Astrocyte (in vitro differentiated cells and primary cell): ENCODE data around the gene BAZ1A. TPM values are rescaled to one million over a fixed set of nuclear protein-coding genes. Genes with fewer than 3 reads are reported as not detected.

Source experiments
- DNase-seq: peaks from one replicate; pipeline ENCODE4 v3.0.0-alpha.2; 2010; ENCODE audit warnings: low read depth
- FAIRE-seq: peaks from 2 replicates; lab custom pipeline; 2011; peaks lifted over from hg19 to GRCh38; lab: Jason Lieb, UNC
- H2AFZ ChIP-seq: 2 replicates; pipeline ENCODE4 v1.6.0; 2012; ENCODE audit warnings: low read depth, low read length, inconsistent platforms
- H3K27ac ChIP-seq: 2 replicates; pipeline ENCODE4 v1.5.1; 2011; ENCODE audit warnings: low read depth, low read length, inconsistent platforms
- H3K27me3 ChIP-seq: 2 replicates; pipeline ENCODE4 v1.6.0; 2011; ENCODE audit warnings: low read length, inconsistent platforms; ENCODE audit not compliant: insufficient read depth
- H3K36me3 ChIP-seq: 2 replicates; pipeline ENCODE4 v1.5.1; 2011; ENCODE audit warnings: low read length, inconsistent platforms; ENCODE audit not compliant: insufficient read depth
- H3K4me1 ChIP-seq: 2 replicates; pipeline ENCODE4 v1.5.1; 2011; ENCODE audit warnings: low read length, inconsistent platforms; ENCODE audit not compliant: insufficient read depth
- H3K4me2 ChIP-seq: 2 replicates; pipeline ENCODE4 v1.6.0; 2012; ENCODE audit warnings: low read length, inconsistent platforms
- H3K4me3 ChIP-seq: 2 replicates; pipeline ENCODE4 v1.5.1; 2011; ENCODE audit warnings: low read depth, mild to moderate bottlenecking, low read length, inconsistent platforms; ENCODE audit not compliant: insufficient read depth
- H3K79me2 ChIP-seq: 2 replicates; pipeline ENCODE4 v1.6.0; 2012; ENCODE audit warnings: mild to moderate bottlenecking, low read length, inconsistent platforms; ENCODE audit not compliant: insufficient read depth
- H3K9ac ChIP-seq: 2 replicates; pipeline ENCODE4 v1.6.0; 2012; ENCODE audit warnings: mild to moderate bottlenecking, low read length, inconsistent platforms
- H3K9me3 ChIP-seq: 2 replicates; pipeline ENCODE4 v1.5.1; 2012; ENCODE audit warnings: low read depth, mild to moderate bottlenecking, low read length, inconsistent platforms; ENCODE audit not compliant: insufficient read depth
- H4K20me1 ChIP-seq: 2 replicates; pipeline ENCODE4 v1.6.0; 2012; ENCODE audit warnings: low read length, inconsistent platforms; ENCODE audit not compliant: insufficient read depth
- H3K27ac Mint-ChIP-seq: one replicate; pipeline ENCODE4 v1.8.0; 2021; ENCODE audit warnings: mild to moderate bottlenecking, mixed read lengths; ENCODE audit not compliant: unreplicated experiment
- H3K27me3 Mint-ChIP-seq: one replicate; pipeline ENCODE4 v1.8.0; 2021; ENCODE audit warnings: low read depth, mixed read lengths; ENCODE audit not compliant: unreplicated experiment
- H3K36me3 Mint-ChIP-seq: one replicate; pipeline ENCODE4 v1.8.0; 2021; ENCODE audit warnings: low read depth, mixed read lengths; ENCODE audit not compliant: unreplicated experiment
- H3K4me1 Mint-ChIP-seq: one replicate; pipeline ENCODE4 v1.8.0; 2021; ENCODE audit warnings: low read depth, mixed read lengths; ENCODE audit not compliant: unreplicated experiment
- H3K4me3 Mint-ChIP-seq: one replicate; pipeline ENCODE4 v1.8.0; 2021; ENCODE audit warnings: mild to moderate bottlenecking, moderate library complexity, mixed read lengths; ENCODE audit not compliant: unreplicated experiment
- H3K9me3 Mint-ChIP-seq: one replicate; pipeline ENCODE4 v1.8.0; 2021; ENCODE audit warnings: mild to moderate bottlenecking, mixed read lengths; ENCODE audit not compliant: unreplicated experiment
- CTCF ChIP-seq: IDR thresholded peaks from 2 replicates; pipeline ENCODE4 v1.5.1; 2011; ENCODE audit warnings: low read depth, mild to moderate bottlenecking, inconsistent platforms, low read length, moderate library complexity; ENCODE audit not compliant: insufficient read depth
- EZH2 ChIP-seq: IDR thresholded peaks from 2 replicates; pipeline ENCODE4 v1.6.1; 2012; ENCODE audit warnings: mild to moderate bottlenecking, low read length, inconsistent platforms; ENCODE audit not compliant: insufficient read depth
- total RNA-seq: library from RNA; stranded (reverse); gene quantifications from 2 replicates; pipeline ENCODE4 v1.2.1, GENCODE V29; 2021

The BAZ1A gene
- total RNA-seq, 1 donor from 2014 or later: 36.9 TPM

- H2AFZ ChIP-seq: no peak overlapping the region
- peaks cover 6% of the 10 kb centered on the region for H3K4me1 ChIP-seq
- H3K9ac ChIP-seq: no peak overlapping the region
- no peaks in the 10 kb centered on the region for H3K27me3 ChIP-seq
- H3K27ac ChIP-seq: no peak overlapping the region
- TF ChIP-seq EZH2: no peak
- no peak for TF ChIP-seq CTCF
- no peaks in the 10 kb centered on the region for H3K27me3 Mint-ChIP-seq
- H3K9me3 ChIP-seq: no peaks in the 10 kb centered on the region
- H4K20me1 ChIP-seq: no peaks in the 10 kb centered on the region
- H3K36me3 Mint-ChIP-seq: no peaks in the 10 kb centered on the region
- no peak overlapping the region for H3K4me3 Mint-ChIP-seq
- peaks cover 5% of the 10 kb centered on the region for H3K4me1 Mint-ChIP-seq
- H3K4me3 ChIP-seq: no peak overlapping the region
- H3K36me3 ChIP-seq: no peaks in the 10 kb centered on the region
- H3K27ac Mint-ChIP-seq: no peak overlapping the region
- peak; percentile 77 for DNase-seq
- no peaks in the 10 kb centered on the region for H3K9me3 Mint-ChIP-seq
- no peak for FAIRE-seq
- no peaks in the 10 kb centered on the region for H3K79me2 ChIP-seq
- H3K4me2 ChIP-seq: no peak overlapping the region
These were observed 36.3 kb upstream of the BAZ1A start for GRCh38 chr14:34911209-34912150.

- no peaks in the 10 kb centered on the region for H3K27me3 ChIP-seq
- DNase-seq (no peak), FAIRE-seq (no peak)
- no peaks in the 10 kb centered on the region for H3K36me3 ChIP-seq
- no peaks in the 10 kb centered on the region for H3K4me1 ChIP-seq
- no peak overlapping the region for H2AFZ ChIP-seq
- H4K20me1 ChIP-seq: no peaks in the 10 kb centered on the region
- no peak overlapping the region for H3K4me2 ChIP-seq
- H3K9me3 ChIP-seq: no peaks in the 10 kb centered on the region
- no peak overlapping the region for H3K4me3 ChIP-seq
- no peaks in the 10 kb centered on the region for H3K79me2 ChIP-seq
- no peak overlapping the region for H3K27ac ChIP-seq
- no peaks in the 10 kb centered on the region for H3K4me1 Mint-ChIP-seq
- no peak for TF ChIP-seq EZH2
- TF ChIP-seq CTCF: no peak
- H3K27me3 Mint-ChIP-seq: no peaks in the 10 kb centered on the region
- H3K36me3 Mint-ChIP-seq: no peaks in the 10 kb centered on the region
- no peaks in the 10 kb centered on the region for H3K9me3 Mint-ChIP-seq
- H3K9ac ChIP-seq: no peak overlapping the region
- H3K27ac Mint-ChIP-seq: no peak overlapping the region
- no peak overlapping the region for H3K4me3 Mint-ChIP-seq
These were observed 31.1 kb upstream of the BAZ1A start for GRCh38 chr14:34906287-34906686.

- no peaks in the 10 kb centered on the region for H3K9me3 Mint-ChIP-seq
These were observed 20.1 kb upstream of the BAZ1A start for GRCh38 chr14:34895277-34895676.

More at GRCh38 chr14:34895277-34895676, 20.1 kb upstream of the BAZ1A start:
- Histone ChIP-seq H3K4me2 (no peak overlapping the region), H3K4me3 (no peak overlapping the region), H4K20me1 (no peaks in the 10 kb centered on the region), H3K9me3 (no peaks in the 10 kb centered on the region), H3K36me3 (no peaks in the 10 kb centered on the region), H3K4me1 (no peaks in the 10 kb centered on the region), H3K9ac (no peak overlapping the region), H3K79me2 (no peaks in the 10 kb centered on the region), H3K27me3 (no peaks in the 10 kb centered on the region), H3K27ac (no peak overlapping the region), H2AFZ (no peak overlapping the region)
- no peak overlapping the region for H3K27ac Mint-ChIP-seq
- no peaks in the 10 kb centered on the region for H3K27me3 Mint-ChIP-seq
- H3K36me3 Mint-ChIP-seq: no peaks in the 10 kb centered on the region
- FAIRE-seq (no peak), DNase-seq (no peak)
- TF ChIP-seq CTCF (no peak), EZH2 (no peak)
- no peak overlapping the region for H3K4me3 Mint-ChIP-seq
- H3K4me1 Mint-ChIP-seq: no peaks in the 10 kb centered on the region
